ENCODE data around the gene NACA2.
"Not testable (repeated sequence)": the region's sequence is repeated elsewhere in the genome, so short reads cannot be mapped to it uniquely, and the experiment has no call there.

The NACA2 gene

GRCh38 chr17:61575352-61575975, 15.6 kb downstream of the NACA2 start:
- no peak for DNase-seq

- no peak for DNase-seq
Observed at GRCh38 chr17:61574542-61575351, 16.3 kb downstream of the NACA2 start.

- DNase-seq: not testable (repeated sequence)
Observed at GRCh38 chr17:61572547-61572946, 18.5 kb downstream of the NACA2 start.

- no peak for DNase-seq
Observed at GRCh38 chr17:61571624-61572023, 19.4 kb downstream of the NACA2 start.

- DNase-seq: peak in 1 of 2 donors; percentile 6
Observed at GRCh38 chr17:61570118-61570517, 20.9 kb downstream of the NACA2 start.

- DNase-seq: not testable (repeated sequence)
Observed at GRCh38 chr17:61569525-61569924, 21.5 kb downstream of the NACA2 start.

GRCh38 chr17:61568219-61569072, 22.6 kb downstream of the NACA2 start:
- DNase-seq: no peak

GRCh38 chr17:61567045-61567802, 23.8 kb downstream of the NACA2 start:
- no peak for DNase-seq

GRCh38 chr17:61566448-61566847, 24.6 kb downstream of the NACA2 start:
- DNase-seq: not testable (repeated sequence)

- not testable (repeated sequence) for DNase-seq
Observed at GRCh38 chr17:61565850-61566249, 25.2 kb downstream of the NACA2 start.

- no peak for DNase-seq
Observed at GRCh38 chr17:61565213-61565612, 25.8 kb downstream of the NACA2 start.

- no peak for DNase-seq
Observed at GRCh38 chr17:61562287-61562686, 28.7 kb downstream of the NACA2 start.

GRCh38 chr17:61561354-61561753, 29.7 kb downstream of the NACA2 start:
- DNase-seq: no peak

- no peak for DNase-seq
Observed at GRCh38 chr17:61560071-61560470, 30.9 kb downstream of the NACA2 start.

- DNase-seq: no peak
Observed at GRCh38 chr17:61556224-61557188, 34.5 kb downstream of the NACA2 start.

GRCh38 chr17:61555127-61555566, 35.9 kb downstream of the NACA2 start:
- DNase-seq: no peak

GRCh38 chr17:61554209-61554608, 36.8 kb downstream of the NACA2 start:
- DNase-seq: no peak

GRCh38 chr17:61552560-61552959, 38.5 kb downstream of the NACA2 start:
- not testable (repeated sequence) for DNase-seq

- DNase-seq: no peak
Observed at GRCh38 chr17:61551255-61551742, 39.7 kb downstream of the NACA2 start.

GRCh38 chr17:61547113-61547512, 43.9 kb downstream of the NACA2 start:
- no peak for DNase-seq

- no peak for DNase-seq
Observed at GRCh38 chr17:61545335-61545938, 45.6 kb downstream of the NACA2 start.
